Iris pigment epithelial cell (primary cell): ENCODE data around the gene C10orf53.

Experiments
- DNase-seq: peaks from one replicate; pipeline ENCODE4 v3.0.0-alpha.2; 2011; ENCODE audit warnings: low read depth

The C10orf53 gene

DNA sequence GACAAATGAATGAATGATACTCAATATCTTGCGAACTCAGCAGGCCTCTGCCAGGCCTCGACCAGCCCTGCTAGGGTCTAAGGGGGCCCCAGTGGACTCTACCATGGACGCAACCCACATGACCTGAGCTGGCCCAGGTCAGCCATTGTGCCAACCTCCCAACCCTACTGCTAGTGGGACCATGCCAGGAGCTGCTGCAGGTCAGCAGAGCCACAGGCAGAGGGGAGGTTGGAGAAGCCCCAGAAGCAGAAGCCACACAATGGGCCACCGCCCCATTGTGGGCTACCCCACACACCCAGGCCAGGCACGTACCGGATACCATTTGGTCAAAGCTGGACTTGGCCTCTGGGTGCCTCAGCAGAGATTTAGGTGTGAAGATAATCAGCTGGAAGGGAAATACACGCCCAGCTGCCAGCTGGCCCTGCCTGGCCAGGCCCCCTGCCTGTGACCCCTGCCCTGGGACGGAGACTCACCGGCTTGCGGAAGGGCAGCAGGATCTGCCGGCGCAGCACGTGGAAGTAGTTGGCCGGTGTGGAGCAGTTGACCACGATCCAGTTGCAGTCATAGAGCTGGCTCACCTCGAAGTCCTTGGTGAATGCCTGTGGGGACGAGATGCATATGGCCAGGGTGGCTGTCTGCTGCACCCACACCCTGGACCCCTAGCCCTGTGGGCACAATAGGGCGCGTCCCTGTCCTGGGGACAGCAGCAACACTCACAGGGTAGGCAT is 58.2 kb downstream of the C10orf53 start:
- no peak for DNase-seq

DNA sequence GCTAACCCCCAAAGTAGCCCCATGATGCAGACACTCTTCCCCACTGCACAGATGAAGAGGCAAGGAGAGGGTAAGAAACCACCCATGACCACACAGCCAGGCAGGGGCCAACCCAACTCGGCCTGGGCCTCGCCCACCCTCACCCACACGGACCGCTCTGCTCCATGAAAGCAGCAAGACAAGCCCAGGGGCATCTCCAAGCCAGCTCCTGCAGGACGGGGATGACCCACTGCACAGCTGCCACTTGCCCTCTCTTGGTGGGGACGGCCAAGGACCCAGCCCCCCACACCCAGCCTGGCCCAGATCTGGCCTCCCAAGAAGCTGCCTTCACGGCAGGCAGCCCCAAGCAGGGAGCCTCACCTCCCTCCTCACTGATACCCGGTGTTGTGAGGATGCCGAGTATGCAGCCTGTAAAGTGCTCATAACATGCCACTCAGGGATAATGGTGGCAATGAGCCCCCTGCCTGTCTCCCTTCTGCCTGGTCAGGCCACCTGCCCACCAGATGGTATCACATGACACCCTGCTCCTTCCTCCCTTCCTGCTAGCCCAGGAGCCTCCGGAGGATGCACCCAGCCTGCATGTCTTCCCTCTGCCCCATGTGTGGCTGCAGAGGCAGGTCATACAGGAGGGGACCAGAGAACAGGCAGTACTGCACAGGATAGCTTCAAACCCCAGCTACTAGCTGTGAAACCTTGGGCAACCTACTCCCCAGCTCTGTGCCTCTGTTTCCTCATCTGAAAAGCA is 59.3 kb downstream of the C10orf53 start:
- DNase-seq, result no peak

DNA sequence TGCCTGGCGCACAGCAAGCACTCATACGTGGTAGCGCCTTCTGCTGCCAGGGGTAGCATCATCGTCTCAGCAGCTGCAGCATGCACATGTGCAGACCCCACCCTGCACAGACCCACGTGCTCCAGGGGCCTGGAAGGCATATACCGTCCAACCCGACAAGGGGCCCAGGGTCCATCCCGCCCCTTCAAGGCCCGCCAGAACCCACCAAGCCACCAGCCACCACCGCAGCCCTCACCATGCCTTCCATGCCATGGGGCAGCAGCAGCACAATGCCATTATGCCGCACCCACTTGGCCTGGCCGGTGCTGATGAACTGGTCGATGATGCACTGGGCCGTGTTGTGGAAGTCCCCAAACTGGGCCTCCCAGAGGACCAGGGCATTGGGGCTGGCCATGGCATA is 60.0 kb downstream of the C10orf53 start:
- no peak for DNase-seq

GRCh38 chr10:49740346-49741107 is 61.1 kb downstream of the C10orf53 start:
- DNase-seq, result no peak

- no peak for DNase-seq
Measured at GRCh38 chr10:49741108-49741995, 61.9 kb downstream of the C10orf53 start.

DNA sequence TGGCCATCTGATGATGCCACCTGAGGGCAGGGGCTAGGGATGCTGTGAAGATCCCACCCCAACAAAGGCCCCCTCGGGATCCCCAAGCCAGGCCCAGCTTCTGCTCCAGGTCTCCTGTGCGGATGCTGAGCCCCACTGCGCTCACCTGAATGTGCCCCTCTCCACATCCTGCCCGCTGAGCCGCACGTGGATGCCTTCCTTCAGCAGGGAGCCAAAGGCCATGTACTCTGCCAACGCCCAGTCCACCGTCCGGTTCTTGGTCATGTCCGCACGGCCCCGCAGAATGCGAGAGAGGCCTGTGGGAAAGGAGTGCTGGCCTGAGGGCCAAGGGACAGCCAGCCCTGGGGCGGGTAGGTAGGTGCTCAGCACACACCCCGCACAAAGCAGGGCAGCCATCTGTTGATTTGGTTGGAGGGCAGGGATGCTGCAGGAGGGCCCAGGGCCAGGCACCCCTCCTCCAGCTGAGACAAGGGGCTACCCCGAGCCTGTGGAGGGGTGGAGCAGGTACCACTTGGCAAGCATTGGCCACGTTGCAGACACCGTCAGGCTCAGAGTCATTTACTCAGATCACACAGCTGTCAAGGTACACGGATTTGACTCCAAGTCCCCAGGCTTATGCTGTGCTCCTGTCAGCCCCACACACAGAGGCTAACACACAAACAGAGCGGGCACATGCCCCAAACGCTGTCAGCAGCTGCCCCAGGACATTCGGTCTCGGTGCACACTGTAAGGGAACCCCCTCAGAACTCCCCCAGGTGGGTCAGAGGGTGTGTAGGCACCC is 63.4 kb downstream of the C10orf53 start:
- DNase-seq, result no peak

- DNase-seq, result no peak
Measured at GRCh38 chr10:49743464-49744075, 64.1 kb downstream of the C10orf53 start.

DNA sequence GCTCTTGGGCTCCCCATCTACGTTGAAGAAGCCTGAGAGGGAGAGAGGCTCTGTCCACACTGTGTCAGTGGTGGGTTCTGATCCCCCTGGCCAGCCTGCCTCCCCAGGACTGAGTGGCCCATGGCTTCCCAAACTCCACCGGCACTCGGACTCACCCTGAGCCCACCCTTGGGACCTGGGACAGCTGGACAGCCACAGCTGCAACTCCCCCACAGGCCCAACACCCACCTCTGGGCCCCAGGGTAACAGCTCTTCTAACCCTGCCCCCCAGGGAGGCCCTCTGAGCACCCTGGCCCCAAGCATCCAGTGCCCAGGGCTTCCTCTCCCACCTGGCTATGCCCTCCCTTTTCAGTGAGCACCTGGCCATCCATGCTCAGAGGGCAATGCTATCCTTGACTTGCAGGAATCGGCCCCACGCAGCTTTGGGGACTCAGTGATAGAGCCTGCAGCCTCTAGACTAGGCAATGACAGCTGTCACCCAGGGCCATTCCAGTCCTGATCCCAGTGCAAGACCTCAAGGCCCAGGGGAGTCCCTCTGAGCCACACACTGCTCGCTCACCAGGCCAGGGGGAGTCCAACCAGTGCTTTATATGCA is 64.7 kb downstream of the C10orf53 start:
- DNase-seq, result no peak

GRCh38 chr10:49744924-49745605 is 65.6 kb downstream of the C10orf53 start:
- no peak for DNase-seq

DNA sequence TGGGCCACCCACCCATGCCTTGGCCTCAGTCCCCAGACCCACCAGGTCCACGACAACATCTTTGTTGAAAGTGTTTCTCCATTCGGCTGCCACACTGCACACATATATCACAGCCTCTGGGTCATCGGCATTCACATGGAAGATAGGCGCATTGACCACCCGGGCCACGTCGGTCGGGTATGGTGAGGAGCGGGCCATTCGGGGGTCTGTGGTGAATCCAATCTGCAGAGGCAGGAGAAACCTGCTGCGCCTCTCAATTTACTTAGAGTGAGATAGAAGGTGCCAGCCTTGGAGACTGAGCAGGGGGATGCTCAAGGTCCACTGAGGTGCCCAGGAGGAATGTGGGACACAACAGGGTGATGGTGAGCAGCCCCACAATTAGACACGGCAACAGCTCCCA is 66.3 kb downstream of the C10orf53 start:
- no peak for DNase-seq

- no peak for DNase-seq
Measured at GRCh38 chr10:49746626-49747302, 67.3 kb downstream of the C10orf53 start.
